ENCODE data around the gene APOL6. TPM values are rescaled to one million over a fixed set of nuclear protein-coding genes. Genes with fewer than 3 reads are reported as not detected.
"Not testable (repeated sequence)": the region's sequence is repeated elsewhere in the genome, so short reads cannot be mapped to it uniquely, and the experiment has no call there.

The APOL6 gene
- total RNA-seq, 2 experiments from 2014 or later = 72.4 to 75.6 TPM

DNA sequence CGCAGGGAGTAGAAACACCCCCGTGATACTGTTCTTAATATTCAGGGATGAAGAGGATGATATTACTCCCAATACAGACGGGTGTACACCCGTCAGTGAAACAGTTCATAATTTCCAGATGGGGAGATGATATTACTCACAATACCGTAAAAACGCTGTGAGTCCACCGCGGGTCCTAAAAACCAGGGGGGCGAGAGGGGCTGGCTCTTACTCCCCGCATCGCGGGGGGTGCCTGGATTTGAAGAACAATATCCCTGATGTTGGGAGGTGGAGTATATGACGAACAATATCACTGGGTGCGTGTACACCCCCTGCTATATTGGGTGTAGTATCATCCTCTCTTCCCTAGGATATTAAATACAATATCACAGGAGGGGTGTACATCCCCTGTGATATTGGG lies 48.9 kb downstream of the APOL6 start:
- no peak overlapping the region for H3K4me3 Mint-ChIP-seq
- POLR2A ChIA-PET = no interaction called here
- H3K9me3 Mint-ChIP-seq = no peaks in the 10 kb centered on the region
- H3K4me1 Mint-ChIP-seq = no peaks in the 10 kb centered on the region
- CTCF ChIA-PET = no interaction called here
- DNase-seq = peak; percentile 46
- H3K36me3 Mint-ChIP-seq (ENCODE audit: low read depth) = no peaks in the 10 kb centered on the region
- no peaks in the 10 kb centered on the region for H3K27me3 Mint-ChIP-seq
- no peak overlapping the region for H3K27ac Mint-ChIP-seq

DNA sequence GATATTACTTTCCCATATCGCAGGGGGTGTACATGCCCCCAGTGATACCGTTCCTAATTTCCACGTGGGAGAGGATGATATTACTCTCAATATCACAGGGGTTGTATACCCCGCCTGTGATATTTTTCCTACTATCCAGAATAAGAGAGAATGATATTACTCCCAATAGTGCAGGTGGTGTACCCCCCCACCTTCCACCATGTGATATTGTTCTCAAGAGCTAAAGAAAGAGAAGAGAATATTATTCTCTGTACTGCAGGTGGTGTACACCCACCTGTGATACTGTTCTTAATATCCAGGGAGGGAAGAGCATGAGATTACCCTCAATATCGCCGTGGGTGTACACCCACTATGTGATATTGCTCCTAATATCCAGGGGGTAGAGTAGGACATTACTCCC lies 51.6 kb downstream of the APOL6 start:
- CTCF ChIA-PET; H3K27ac Mint-ChIP-seq; H3K9me3 Mint-ChIP-seq; H3K4me3 Mint-ChIP-seq; H3K4me1 Mint-ChIP-seq; DNase-seq; H3K27me3 Mint-ChIP-seq; H3K36me3 Mint-ChIP-seq (ENCODE audit: low read depth): not testable (repeated sequence)
- POLR2A ChIA-PET = interaction anchor here (0.6 kb wide), 1 partner anchor 141 kb away, joined by 3 read pairs; no protein-coding TSS in a partner anchor

DNA sequence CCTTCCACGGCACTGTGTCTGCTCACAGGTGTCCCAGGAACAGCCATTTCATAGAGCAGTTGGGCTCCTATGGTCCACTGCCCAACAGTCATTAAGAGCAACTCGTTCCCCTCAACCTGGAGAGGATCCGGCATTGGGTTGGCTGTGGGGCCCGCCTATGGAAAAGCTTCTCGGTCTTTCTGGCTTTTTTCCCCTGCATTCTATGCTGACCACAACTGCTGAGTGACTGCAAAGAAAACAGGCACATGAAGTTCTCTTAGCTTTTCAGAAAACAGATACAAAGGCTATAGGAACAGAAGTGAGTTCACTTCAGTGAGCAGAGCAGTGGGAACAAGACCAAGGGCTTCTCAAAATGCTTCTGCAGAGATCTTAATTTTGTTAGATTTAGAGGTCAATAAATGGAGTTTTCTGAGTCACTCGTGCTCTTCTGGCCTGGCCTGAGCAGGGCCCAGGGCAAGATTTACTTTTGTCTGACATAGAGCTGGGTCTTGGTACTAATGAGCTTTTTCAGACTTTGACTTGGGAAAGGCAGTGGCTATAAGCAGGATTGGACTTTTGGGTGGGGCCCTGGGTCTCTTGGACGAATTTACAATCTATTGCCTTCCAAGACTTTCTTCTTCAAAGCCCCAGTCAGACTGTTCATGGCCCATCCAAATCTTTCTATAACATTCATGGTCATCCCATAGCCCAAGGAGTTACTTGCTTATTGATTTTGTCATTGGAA lies 55.8 kb downstream of the APOL6 start:
- H3K36me3 Mint-ChIP-seq (ENCODE audit: low read depth) = no peaks in the 10 kb centered on the region
- no peaks in the 10 kb centered on the region for H3K4me1 Mint-ChIP-seq
- no peak overlapping the region for H3K27ac Mint-ChIP-seq
- H3K27me3 Mint-ChIP-seq = no peaks in the 10 kb centered on the region
- CTCF ChIA-PET = interaction anchor here (1.7 kb wide), 1 partner anchor 362 kb away, joined by 5 read pairs; no protein-coding TSS in a partner anchor
- no peaks in the 10 kb centered on the region for H3K9me3 Mint-ChIP-seq
- DNase-seq = no peak
- POLR2A ChIA-PET = interaction anchor here (1.3 kb wide), 1 partner anchor 56 kb away, joined by 3 read pairs; the partner anchor contains the start of gene APOL6
- no peak overlapping the region for H3K4me3 Mint-ChIP-seq

DNA sequence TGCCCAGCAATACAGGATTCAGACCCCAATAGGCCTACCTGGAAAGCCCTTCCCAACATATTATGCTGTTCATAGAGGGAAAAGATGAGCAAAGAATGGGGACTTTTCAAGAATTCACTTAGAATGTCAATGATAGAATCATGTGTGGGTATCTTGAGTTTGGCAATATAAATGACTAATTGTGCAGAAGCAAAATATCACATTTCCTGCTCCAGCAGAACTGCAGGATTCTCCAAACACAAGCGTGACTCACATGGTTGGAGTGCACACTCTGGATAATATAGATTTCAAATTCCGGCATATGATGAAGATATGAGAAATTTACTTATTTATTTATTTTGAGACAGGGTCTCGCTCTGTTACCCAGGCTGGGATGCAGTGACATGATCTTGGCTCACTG lies 56.9 kb downstream of the APOL6 start:
- H3K27ac Mint-ChIP-seq = no peak overlapping the region
- DNase-seq = no peak
- no peak overlapping the region for H3K4me3 Mint-ChIP-seq
- CTCF ChIA-PET = interaction anchor here (0.6 to 1.7 kb wide), 2 partner anchors 361 to 457 kb away, joined by 3 to 5 read pairs; no protein-coding TSS in a partner anchor
- POLR2A ChIA-PET = no interaction called here
- H3K27me3 Mint-ChIP-seq = no peaks in the 10 kb centered on the region
- H3K9me3 Mint-ChIP-seq = no peaks in the 10 kb centered on the region
- no peaks in the 10 kb centered on the region for H3K36me3 Mint-ChIP-seq (ENCODE audit: low read depth)
- no peaks in the 10 kb centered on the region for H3K4me1 Mint-ChIP-seq

DNA sequence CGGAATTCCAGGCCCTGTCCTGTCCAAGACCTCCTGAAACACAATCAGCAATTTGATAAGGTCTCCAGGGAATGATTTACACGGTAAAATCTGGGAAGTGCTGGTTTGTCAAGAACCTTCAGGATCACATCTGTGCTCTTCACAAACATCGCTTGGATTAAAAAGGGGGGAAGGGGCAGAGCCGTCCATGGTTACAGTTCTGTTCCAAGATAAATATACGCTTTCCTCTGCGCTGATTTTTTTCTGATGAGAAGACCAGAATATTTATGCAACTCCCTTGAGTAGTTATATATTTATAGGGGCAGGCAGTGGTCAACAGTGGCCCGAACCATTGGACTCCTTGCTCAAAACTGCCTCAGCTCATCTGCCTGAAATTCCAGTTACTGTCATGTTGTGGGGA lies 60.2 kb downstream of the APOL6 start:
- ChIA-PET CTCF (no interaction called here), POLR2A (no interaction called here)
- no peaks in the 10 kb centered on the region for H3K36me3 Mint-ChIP-seq (ENCODE audit: low read depth)
- no peak overlapping the region for H3K4me3 Mint-ChIP-seq
- no peaks in the 10 kb centered on the region for H3K4me1 Mint-ChIP-seq
- DNase-seq = no peak
- H3K27ac Mint-ChIP-seq = no peak overlapping the region
- H3K9me3 Mint-ChIP-seq = peaks cover 5% of the 10 kb centered on the region
- peaks cover 2% of the 10 kb centered on the region for H3K27me3 Mint-ChIP-seq

DNA sequence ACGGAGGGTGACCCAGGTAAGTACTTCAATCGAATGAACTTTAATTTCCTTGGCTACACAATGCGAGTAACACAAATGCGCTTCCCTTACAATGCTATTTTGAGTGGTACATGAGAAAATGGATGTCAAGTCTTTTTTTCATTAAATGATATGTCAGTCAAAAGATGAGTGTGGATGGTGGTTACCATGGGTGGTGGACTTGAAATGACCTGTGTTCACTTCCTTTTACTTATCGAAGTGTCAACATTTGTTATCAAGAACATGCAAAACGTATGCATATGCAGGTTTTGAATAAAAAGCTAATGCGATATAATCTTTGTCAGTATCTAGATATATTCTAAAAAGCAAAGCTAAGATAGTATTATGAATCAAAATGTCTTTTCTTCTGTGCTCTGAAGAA lies 60.7 kb downstream of the APOL6 start:
- POLR2A ChIA-PET = no interaction called here
- no peaks in the 10 kb centered on the region for H3K4me1 Mint-ChIP-seq
- H3K27ac Mint-ChIP-seq = no peak overlapping the region
- H3K36me3 Mint-ChIP-seq (ENCODE audit: low read depth) = no peaks in the 10 kb centered on the region
- DNase-seq = no peak
- H3K9me3 Mint-ChIP-seq = peaks cover 5% of the 10 kb centered on the region
- H3K4me3 Mint-ChIP-seq = no peak overlapping the region
- CTCF ChIA-PET = no interaction called here
- peaks cover 2% of the 10 kb centered on the region for H3K27me3 Mint-ChIP-seq

DNA sequence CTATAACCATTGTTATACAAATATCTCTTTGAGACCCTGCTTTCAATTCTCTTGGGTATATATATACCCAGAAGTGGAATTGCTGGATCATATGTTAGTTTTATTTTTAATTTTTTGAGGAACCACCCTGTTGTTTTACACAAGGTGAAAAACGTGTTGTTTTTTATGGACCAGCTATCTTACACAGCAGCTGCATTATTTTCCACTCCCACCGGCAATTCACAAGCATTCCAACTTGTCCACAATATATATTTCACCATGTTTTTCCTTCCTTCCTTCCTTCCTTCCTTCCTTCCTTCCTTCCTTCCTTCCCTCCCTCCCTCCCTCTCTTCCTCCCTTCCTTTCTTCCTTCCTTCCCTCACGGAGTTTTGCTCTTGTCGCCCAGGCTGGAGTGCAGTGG lies 63.1 kb downstream of the APOL6 start:
- no peak overlapping the region for H3K27ac Mint-ChIP-seq
- ChIA-PET POLR2A (no interaction called here), CTCF (interaction anchor here (0.7 kb wide), 1 partner anchor 413 kb away, joined by 3 read pairs; no protein-coding TSS in a partner anchor)
- H3K36me3 Mint-ChIP-seq (ENCODE audit: low read depth) = no peaks in the 10 kb centered on the region
- peaks cover 5% of the 10 kb centered on the region for H3K27me3 Mint-ChIP-seq
- H3K9me3 Mint-ChIP-seq = peaks cover 5% of the 10 kb centered on the region
- DNase-seq = no peak
- H3K4me1 Mint-ChIP-seq = no peaks in the 10 kb centered on the region
- no peak overlapping the region for H3K4me3 Mint-ChIP-seq

DNA sequence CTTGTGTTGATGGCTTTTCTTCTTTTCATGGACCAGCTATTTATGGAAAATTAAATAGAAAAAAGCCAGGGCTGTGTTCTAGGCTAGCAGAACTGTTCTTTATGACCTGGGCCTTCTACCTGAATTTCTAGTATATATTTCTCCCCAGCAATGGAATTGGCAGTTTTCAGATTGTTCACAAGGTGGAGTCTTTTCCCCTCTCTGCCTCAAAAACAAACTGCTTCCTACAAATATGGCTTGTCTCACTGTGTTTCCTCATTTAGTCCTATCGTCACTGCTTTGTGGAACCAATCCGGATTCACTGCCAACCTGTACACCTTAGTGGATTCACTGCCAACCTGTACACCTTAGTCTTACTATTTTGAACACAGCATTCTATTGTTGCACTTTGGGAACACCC lies 64.4 kb downstream of the APOL6 start:
- Mint-ChIP-seq H3K4me3 (no peak overlapping the region), H3K27ac (no peak overlapping the region), H3K9me3 (peaks cover 5% of the 10 kb centered on the region), H3K4me1 (no peaks in the 10 kb centered on the region), H3K36me3 (ENCODE audit: low read depth) (no peaks in the 10 kb centered on the region), H3K27me3 (peaks cover 5% of the 10 kb centered on the region)
- CTCF ChIA-PET = no interaction called here
- no peak for DNase-seq
- POLR2A ChIA-PET = no interaction called here

DNA sequence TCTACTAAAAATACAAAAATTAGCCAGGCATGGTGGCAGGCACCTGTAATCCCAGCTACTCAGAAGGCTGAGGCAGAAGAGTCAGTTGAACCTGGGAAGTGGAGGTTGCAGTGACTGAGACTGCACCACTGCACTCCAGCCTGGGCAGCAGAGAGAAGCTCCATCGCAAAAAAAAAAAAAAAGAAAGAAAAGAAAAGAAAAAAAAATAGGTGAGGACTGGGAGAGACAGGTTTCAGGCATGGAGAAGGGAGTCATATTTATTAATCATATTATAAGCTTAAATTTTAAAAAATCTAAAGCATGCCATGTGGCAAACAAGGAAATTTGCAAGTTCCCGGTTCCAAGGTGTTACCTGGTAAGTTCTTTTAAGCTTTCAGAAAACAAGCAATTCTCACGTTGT lies 69.3 kb downstream of the APOL6 start, which contains the start of gene APOL5:
Gene APOL5, plus strand, starts transcription at position 301 of the 400 bp plus-strand sequence. Its CDS starts 0 bp downstream, at position 301.
- CTCF ChIA-PET = interaction anchor here (0.6 kb wide), 1 partner anchor 11 kb away, joined by 3 read pairs; no protein-coding TSS in a partner anchor
- H3K27me3 Mint-ChIP-seq = peaks cover 5% of the 10 kb centered on the region
- POLR2A ChIA-PET = no interaction called here

More for the DNA sequence above, 69.3 kb downstream of the APOL6 start, which contains the start of gene APOL5:
- no peak within 1 kb of the TSS for H3K4me3 Mint-ChIP-seq
- no peaks in the 10 kb centered on the region for H3K36me3 Mint-ChIP-seq (ENCODE audit: low read depth)
- no peak within 1 kb of the TSS for H3K27ac Mint-ChIP-seq
- DNase-seq = no peak
- peaks cover 5% of the 10 kb centered on the region for H3K9me3 Mint-ChIP-seq
- no peaks in the 10 kb centered on the region for H3K4me1 Mint-ChIP-seq

Other genes starting within 250 kb of the APOL6 start
- 100 to 1,000 TPM; 190 to 195 TPM for gene MCM5, start 248.3 kb upstream of the APOL6 start, total RNA-seq
- gene RASD2, start 107.6 kb upstream of the APOL6 start, total RNA-seq = not detected
- not detected for gene MB, start 31.1 kb upstream of the APOL6 start, total RNA-seq
- not detected for gene APOL5, start 69.4 kb downstream of the APOL6 start, total RNA-seq